AG04449 (cell line): ENCODE measurements around the gene ADIPOQ.
"Not testable (repeated sequence)": the region's sequence is repeated elsewhere in the genome, so short reads cannot be mapped to it uniquely, and the experiment has no call there.

Experiments used
- CTCF ChIA-PET: fragments of 350-600 bp; formaldehyde crosslinking; extraction: SDS; loops from one replicate; lab custom pipeline; 2021; ENCODE audit warnings: antibody characterized with exemption; lab: Yijun Ruan, JAX
- POLR2A ChIA-PET: fragments of 400-600, 350-600 bp; formaldehyde crosslinking; extraction: SDS; loops from one replicate; lab custom pipeline; 2020; ENCODE audit warnings: antibody characterized with exemption, inconsistent platforms; lab: Yijun Ruan, JAX
- DNase-seq: peaks from one replicate; pipeline ENCODE4 v3.0.0-alpha.2; 2010; ENCODE audit warnings: low read depth, low spot score
- H3K4me3 ChIP-seq: 2 replicates; pipeline ENCODE4 v1.5.1; 2011; ENCODE audit warnings: low read depth, mild to moderate bottlenecking, control low read depth, low read length
- CTCF ChIP-seq: IDR thresholded peaks from one replicate; pipeline ENCODE4 v1.5.1; 2011; ENCODE audit warnings: mild to moderate bottlenecking, moderate library complexity, low read length, control low read depth, inconsistent platforms; ENCODE audit not compliant: insufficient read depth; ENCODE audit errors: missing control alignments

The ADIPOQ gene

DNA sequence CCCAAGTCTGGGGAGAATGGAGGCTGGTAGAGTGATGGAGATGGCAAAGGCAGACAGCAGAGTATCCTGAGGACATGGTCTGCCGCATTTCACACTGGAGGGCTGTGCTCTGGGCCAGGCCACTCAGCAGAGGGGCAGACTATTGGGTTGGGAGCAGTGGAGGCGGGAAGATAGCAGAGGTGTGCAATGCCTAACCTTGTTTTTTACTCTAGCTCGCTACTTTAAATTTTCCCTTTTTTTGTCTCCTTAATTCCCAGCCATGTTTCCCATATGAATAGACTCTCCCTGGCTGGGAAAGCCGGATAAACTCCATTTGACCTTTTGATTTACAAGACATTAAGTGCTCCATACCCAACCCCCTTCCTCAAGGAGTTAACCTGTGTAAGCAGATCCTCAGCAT lies 54.4 kb downstream of the ADIPOQ start:
- DNase-seq: no peak
- no peak overlapping the region for H3K4me3 ChIP-seq
- POLR2A ChIA-PET: no interaction called here

DNA sequence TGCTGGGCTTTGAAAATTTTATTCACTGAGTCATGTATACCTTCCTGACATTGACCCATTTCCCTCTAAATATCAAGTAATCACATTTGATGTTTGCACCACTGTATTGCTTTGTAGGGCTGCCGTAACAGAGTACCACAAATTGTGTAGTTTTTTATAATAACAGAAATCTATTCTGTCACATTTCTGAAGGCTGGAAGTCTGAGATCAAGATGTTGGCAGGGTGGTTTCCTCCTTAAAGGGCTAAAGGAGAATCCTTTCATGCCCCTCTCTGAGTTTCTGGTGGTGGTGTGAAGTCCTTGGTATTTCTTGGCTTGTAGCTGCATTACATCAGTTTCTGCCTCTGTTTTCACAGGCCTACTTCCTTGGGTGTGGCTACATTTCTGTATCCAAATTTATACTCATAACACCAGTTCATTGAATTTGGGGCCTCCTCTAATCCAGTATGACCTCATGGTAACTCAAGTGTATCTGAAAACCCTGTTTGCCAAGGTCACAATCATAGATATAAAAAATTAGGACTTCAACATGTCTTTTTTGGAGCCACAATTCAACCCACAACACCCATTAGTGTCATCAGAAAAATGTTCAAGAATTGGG lies 58.7 kb downstream of the ADIPOQ start:
- POLR2A ChIA-PET: no interaction called here
- no peak for TF ChIP-seq CTCF
- H3K4me3 ChIP-seq: no peak overlapping the region
- DNase-seq: no peak
- CTCF ChIA-PET: no interaction called here

More for the DNA sequence above, 54.4 kb downstream of the ADIPOQ start:
- CTCF ChIA-PET: no interaction called here
- TF ChIP-seq CTCF: no peak

DNA sequence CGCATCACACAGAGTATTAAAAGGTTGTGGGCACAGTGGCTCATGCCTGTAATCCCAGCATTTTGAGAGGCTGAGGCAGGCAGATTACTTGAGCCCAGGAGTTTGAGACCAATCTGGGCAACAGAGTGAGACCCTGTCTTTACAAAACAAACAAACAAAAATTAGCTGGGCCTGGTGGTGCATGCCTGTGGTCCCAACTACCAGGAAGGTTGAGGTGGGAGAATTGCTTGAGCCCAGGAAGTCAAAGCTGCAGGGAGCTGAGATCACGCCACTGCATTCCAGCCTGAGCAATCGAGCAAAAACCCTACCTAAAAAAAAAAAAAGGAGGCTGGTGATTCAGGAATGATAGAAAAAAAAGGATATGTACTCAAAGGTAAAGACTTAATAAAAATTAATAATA lies 59.6 kb downstream of the ADIPOQ start:
- ChIA-PET CTCF (no interaction called here), POLR2A (no interaction called here)
- H3K4me3 ChIP-seq: no peak overlapping the region
- TF ChIP-seq CTCF: no peak
- DNase-seq: no peak

- no peak for DNase-seq
- no peak overlapping the region for H3K4me3 ChIP-seq
- no peak for TF ChIP-seq CTCF
- ChIA-PET POLR2A (no interaction called here), CTCF (no interaction called here)
Observed at GRCh38 chr3:186902713-186903112, 60.2 kb downstream of the ADIPOQ start.

DNA sequence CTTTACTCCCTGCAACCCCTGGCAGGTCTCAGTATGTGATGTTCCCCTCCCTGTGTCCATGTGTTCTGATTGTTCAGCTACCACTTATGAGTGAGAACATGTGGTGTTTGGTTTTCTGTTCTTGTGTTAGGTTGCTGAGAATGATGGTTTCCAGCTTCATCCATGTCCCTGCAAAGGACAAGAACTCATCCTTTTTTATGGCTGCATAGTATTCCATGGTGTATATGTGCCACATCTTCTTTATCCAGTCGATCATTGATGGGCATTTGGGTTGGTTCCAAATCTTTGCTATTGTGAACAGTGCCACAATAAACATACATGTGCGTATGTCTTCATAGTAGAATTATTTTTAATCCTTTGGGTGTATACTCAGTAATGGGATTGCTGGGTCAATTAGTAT lies 61.2 kb downstream of the ADIPOQ start:
- DNase-seq, H3K4me3 ChIP-seq, CTCF ChIA-PET, POLR2A ChIA-PET: not testable (repeated sequence)

GRCh38 chr3:186907075-186907474 lies 64.6 kb downstream of the ADIPOQ start:
- H3K4me3 ChIP-seq, CTCF ChIA-PET, DNase-seq, POLR2A ChIA-PET: not testable (repeated sequence)
